HCT116 (cell line): ENCODE measurements around the gene CERT1. TPM values are rescaled to one million over a fixed set of nuclear protein-coding genes. Genes with fewer than 3 reads are reported as not detected.

Source experiments
- ATAC-seq: fragments of 200-7000 bp; cut with Tn5 transposase; 2 replicates; pipeline ENCODE4 v1.9.1; 2020; ENCODE audit warnings: mild to moderate bottlenecking, moderate library complexity
- BruUV-seq: library from RNA; stranded (reverse); fragments of 400-500 nt; replicated peaks from 2 replicates; lab custom pipeline; 2021; lab: Mats Ljungman, UMichigan
- CTCF ChIA-PET: fragments of 300-600 bp; sonication (Branson Sonifier 250); formaldehyde crosslinking; loops from one replicate; lab custom pipeline; 2021; ENCODE audit warnings: antibody characterized with exemption; lab: Charles Lee
- POLR2A ChIA-PET: fragments of 300-600, 350-600 bp; sonication (Branson Sonifier 250); formaldehyde crosslinking; loops from one replicate; lab custom pipeline; 2021; ENCODE audit warnings: antibody characterized with exemption; lab: Charles Lee
- RAD21 ChIA-PET, 2 experiments: fragments of 300-600 bp; sonication (Branson Sonifier 250); formaldehyde crosslinking; loops; one replicate each; lab custom pipeline; 2023; ENCODE audit warnings: low total read pairs in 2 of 2; ENCODE audit not compliant: uncharacterized antibody in 2 of 2, unreplicated experiment in 2 of 2, low non-redundant PET in 1 of 2; lab: Charles Lee
- DNase-seq: peaks from one replicate; pipeline ENCODE4 v3.0.0-alpha.2; 2010; ENCODE audit warnings: low read depth, low spot score
- H2AFZ ChIP-seq: fragments of 200-600 bp; shearing (Covaris generic), sonication (generic); 2 replicates; pipeline ENCODE4 v1.6.1; 2017; ENCODE audit warnings: low read depth, mixed run types, mixed read lengths, antibody characterized with exemption, low read length; ENCODE audit not compliant: poor library complexity, severe bottlenecking
- H3K27ac ChIP-seq: 2 replicates; pipeline ENCODE4 v1.5.1; 2012; ENCODE audit warnings: low read depth, low read length
- H3K27me3 ChIP-seq: fragments of 200-600 bp; sonication (generic); 2 replicates; pipeline ENCODE4 v1.6.1; 2016; ENCODE audit warnings: mixed run types, low read length, mixed read lengths; ENCODE audit not compliant: insufficient read depth
- H3K36me3 ChIP-seq, 2 experiments: fragments of 200-500 bp in 1 of 2; fragments of 200-600 bp in 1 of 2; sonication (Bioruptor generic) in 1 of 2; sonication (generic) in 1 of 2; 2 replicates each; pipeline versions ENCODE4 v1.5.1 to v1.6.1; 2014 to 2016; ENCODE audit warnings: low read length in 2 of 2, inconsistent platforms in 1 of 2, mixed read lengths in 1 of 2, mixed run types in 1 of 2; ENCODE audit not compliant: insufficient read depth in 2 of 2, control insufficient read depth in 1 of 2
- H3K4me1 ChIP-seq, 2 experiments: fragments of 200-600 bp in 1 of 2; sonication (generic) in 1 of 2; 2 replicates each; pipeline versions ENCODE4 v1.5.1 to v1.6.1; 2012 to 2017; ENCODE audit warnings: low read length in 2 of 2, inconsistent platforms in 1 of 2, mild to moderate bottlenecking in 1 of 2, mixed read lengths in 1 of 2, mixed run types in 1 of 2, moderate library complexity in 1 of 2; ENCODE audit not compliant: insufficient read depth in 2 of 2, control insufficient read depth in 1 of 2
- H3K4me2 ChIP-seq: fragments of 200-600 bp; sonication (generic); 2 replicates; pipeline ENCODE4 v1.6.1; 2017; ENCODE audit warnings: mixed run types, low read length, mixed read lengths
- H3K4me3 ChIP-seq, 2 experiments: fragments of 200-600 bp in 1 of 2; sonication (generic) in 1 of 2; replicated peaks in 1 of 2; 2 replicates each; pipeline ENCODE4 v1.5.1; 2011 to 2016; ENCODE audit warnings: low read length in 2 of 2, control low read depth in 1 of 2, low read depth in 1 of 2, mild to moderate bottlenecking in 1 of 2, mixed read lengths in 1 of 2, mixed run types in 1 of 2
- H3K79me2 ChIP-seq: fragments of 200-600 bp; sonication (generic); 2 replicates; pipeline ENCODE4 v1.6.1; 2017; ENCODE audit warnings: mild to moderate bottlenecking, mixed run types, low read length, moderate library complexity, mixed read lengths; ENCODE audit not compliant: insufficient read depth
- H3K9ac ChIP-seq: fragments of 200-600 bp; sonication (generic); 2 replicates; pipeline ENCODE4 v1.6.1; 2016; ENCODE audit warnings: low read length, mixed read lengths
- H3K9me2 ChIP-seq: fragments of 200-600 bp; sonication (generic), shearing (Covaris generic); 2 replicates; pipeline ENCODE4 v1.6.1; 2017; ENCODE audit warnings: mixed run types, mild to moderate bottlenecking, moderate library complexity; ENCODE audit not compliant: insufficient read depth
- H3K9me3 ChIP-seq, 2 experiments: fragments of 200-500 bp in 1 of 2; fragments of 200-600 bp in 1 of 2; sonication (Bioruptor generic) in 1 of 2; sonication (generic) in 1 of 2; 2 replicates each; pipeline ENCODE4 v1.6.1; 2014 to 2017; ENCODE audit warnings: low read length in 2 of 2, mixed read lengths in 2 of 2, inconsistent platforms in 1 of 2, low read depth in 1 of 2, mild to moderate bottlenecking in 1 of 2, mixed run types in 1 of 2, moderate library complexity in 1 of 2; ENCODE audit not compliant: control insufficient read depth in 1 of 2, insufficient read depth in 1 of 2
- H4K20me1 ChIP-seq: fragments of 200-600 bp; sonication (generic), shearing (Covaris generic); 2 replicates; pipeline ENCODE4 v1.6.1; 2017; ENCODE audit warnings: mixed run types, mild to moderate bottlenecking, moderate library complexity; ENCODE audit not compliant: insufficient read depth
- EGR1 ChIP-seq: IDR thresholded peaks from 2 replicates; pipeline ENCODE4 v1.6.1; 2012; ENCODE audit warnings: low read depth
- EZH2phosphoT487 ChIP-seq: fragments of 200-600 bp; IDR thresholded peaks from 2 replicates; pipeline ENCODE4 v1.6.1; 2018; ENCODE audit warnings: antibody characterized with exemption, borderline replicate concordance
- FOSL1 ChIP-seq: IDR thresholded peaks from 2 replicates; pipeline ENCODE4 v1.6.1; 2012; ENCODE audit warnings: low read depth
- POLR2A ChIP-seq: IDR thresholded peaks from 2 replicates; pipeline ENCODE4 v1.7.0; 2011; ENCODE audit warnings: borderline replicate concordance; ENCODE audit not compliant: insufficient read depth, insufficient read length; ENCODE audit errors: extremely low read depth
- POLR2AphosphoS5 ChIP-seq: IDR thresholded peaks from 2 replicates; pipeline ENCODE4 v1.6.1; 2011; ENCODE audit warnings: mild to moderate bottlenecking, low read depth, low read length, moderate library complexity
- SIN3A ChIP-seq: IDR thresholded peaks from 2 replicates; pipeline ENCODE4 v1.6.1; 2012; ENCODE audit warnings: low read depth
- SRF ChIP-seq: IDR thresholded peaks from 2 replicates; pipeline ENCODE4 v1.6.1; 2012; ENCODE audit warnings: low read depth
- ZFX ChIP-seq: fragments of 450-650 bp; IDR thresholded peaks from 2 replicates; pipeline ENCODE4 v1.6.1; 2017
- intact Hi-C: fragments of 100-400 bp; cut with micrococcal nuclease; formaldehyde crosslinking; loops from 2 replicates; pipeline ENCODE4 v1.10.0; 2022
- total RNA-seq: library from RNA; stranded (reverse); gene quantifications from one replicate; pipeline ENCODE4 v1.2.1, GENCODE V29; 2021; ENCODE audit not compliant: unreplicated experiment
- TF ChIP-seq, protein P1 (sequence below): IDR thresholded peaks from 2 replicates; pipeline ENCODE4 v1.6.1; 2012
- TF ChIP-seq, protein P2 (sequence below): IDR thresholded peaks from 2 replicates; pipeline ENCODE4 v1.6.1; 2012; ENCODE audit warnings: low read depth
- TF ChIP-seq, protein P3 (sequence below): IDR thresholded peaks from 2 replicates; pipeline ENCODE4 v1.6.1; 2012

The CERT1 gene
- total RNA-seq, 1 experiment from 2014 or later = 22.8 TPM

DNA sequence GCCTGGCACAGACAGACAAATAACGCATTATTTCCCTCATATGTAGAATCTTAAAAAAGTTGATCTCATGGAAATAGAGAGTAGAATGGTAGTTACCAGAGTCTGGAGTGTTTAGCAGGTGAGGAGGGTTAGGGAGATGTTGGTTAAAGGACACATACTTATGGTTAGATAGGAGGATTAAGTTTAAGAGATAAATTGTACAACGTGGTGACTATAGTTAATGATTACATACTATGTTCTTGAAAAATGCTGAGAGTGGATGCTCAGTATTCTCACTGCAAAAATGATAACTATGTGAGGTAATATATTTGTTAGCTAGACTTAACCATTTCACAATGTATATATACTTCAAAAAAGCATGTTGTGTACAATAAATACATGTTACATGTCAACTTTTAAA is 38.0 kb downstream of the CERT1 start:
- Histone ChIP-seq H3K4me2 (no peak overlapping the region), H3K79me2 (peaks cover 13% of the 10 kb centered on the region)

DNA sequence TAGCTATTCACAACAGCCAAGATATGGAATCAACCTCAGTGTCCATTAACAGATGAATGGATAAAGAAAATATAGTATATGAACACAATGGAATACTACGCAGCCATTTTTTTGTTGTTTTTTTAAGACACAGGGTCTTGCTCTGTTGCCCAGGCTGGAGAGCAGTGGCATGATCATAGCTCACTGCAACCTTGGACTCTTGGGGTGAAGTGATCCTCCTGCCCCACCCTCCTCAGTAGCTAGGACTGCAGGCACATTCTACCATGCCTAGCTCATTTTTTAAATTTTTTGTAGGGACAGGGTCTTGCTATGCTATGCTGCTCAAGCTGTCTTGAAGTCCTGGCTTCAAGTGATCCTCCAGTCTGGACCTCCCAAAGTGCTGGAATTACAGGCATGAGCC is 38.5 kb downstream of the CERT1 start:
- CTCF ChIA-PET = no interaction called here
- Histone ChIP-seq H3K4me1 (no peaks in the 10 kb centered on the region), H3K9me2 (no peaks in the 10 kb centered on the region), H3K79me2 (peaks cover 15% of the 10 kb centered on the region), H3K27ac (no peak overlapping the region), H3K27me3 (no peaks in the 10 kb centered on the region), H4K20me1 (no peaks in the 10 kb centered on the region), H3K9me3 (peaks cover 4 to 5% of the 10 kb centered on the region in 2 experiments; a peak in 1 of 4 replicates), H3K4me3 (no peak overlapping the region), H3K36me3 (no peaks in the 10 kb centered on the region), H3K4me2 (no peak overlapping the region), H3K9ac (no peak overlapping the region), H2AFZ (no peak overlapping the region)
- no TSS peak for BruUV-seq
- TF ChIP-seq EGR1 (no peak), SRF (no peak), ZFX (no peak), POLR2A (no peak), FOSL1 (no peak), EZH2phosphoT487 (no peak), POLR2AphosphoS5 (no peak)
- TF ChIP-seq, protein P1, sequence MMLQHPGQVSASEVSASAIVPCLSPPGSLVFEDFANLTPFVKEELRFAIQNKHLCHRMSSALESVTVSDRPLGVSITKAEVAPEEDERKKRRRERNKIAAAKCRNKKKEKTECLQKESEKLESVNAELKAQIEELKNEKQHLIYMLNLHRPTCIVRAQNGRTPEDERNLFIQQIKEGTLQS = no peak
- TF ChIP-seq, protein P2, sequence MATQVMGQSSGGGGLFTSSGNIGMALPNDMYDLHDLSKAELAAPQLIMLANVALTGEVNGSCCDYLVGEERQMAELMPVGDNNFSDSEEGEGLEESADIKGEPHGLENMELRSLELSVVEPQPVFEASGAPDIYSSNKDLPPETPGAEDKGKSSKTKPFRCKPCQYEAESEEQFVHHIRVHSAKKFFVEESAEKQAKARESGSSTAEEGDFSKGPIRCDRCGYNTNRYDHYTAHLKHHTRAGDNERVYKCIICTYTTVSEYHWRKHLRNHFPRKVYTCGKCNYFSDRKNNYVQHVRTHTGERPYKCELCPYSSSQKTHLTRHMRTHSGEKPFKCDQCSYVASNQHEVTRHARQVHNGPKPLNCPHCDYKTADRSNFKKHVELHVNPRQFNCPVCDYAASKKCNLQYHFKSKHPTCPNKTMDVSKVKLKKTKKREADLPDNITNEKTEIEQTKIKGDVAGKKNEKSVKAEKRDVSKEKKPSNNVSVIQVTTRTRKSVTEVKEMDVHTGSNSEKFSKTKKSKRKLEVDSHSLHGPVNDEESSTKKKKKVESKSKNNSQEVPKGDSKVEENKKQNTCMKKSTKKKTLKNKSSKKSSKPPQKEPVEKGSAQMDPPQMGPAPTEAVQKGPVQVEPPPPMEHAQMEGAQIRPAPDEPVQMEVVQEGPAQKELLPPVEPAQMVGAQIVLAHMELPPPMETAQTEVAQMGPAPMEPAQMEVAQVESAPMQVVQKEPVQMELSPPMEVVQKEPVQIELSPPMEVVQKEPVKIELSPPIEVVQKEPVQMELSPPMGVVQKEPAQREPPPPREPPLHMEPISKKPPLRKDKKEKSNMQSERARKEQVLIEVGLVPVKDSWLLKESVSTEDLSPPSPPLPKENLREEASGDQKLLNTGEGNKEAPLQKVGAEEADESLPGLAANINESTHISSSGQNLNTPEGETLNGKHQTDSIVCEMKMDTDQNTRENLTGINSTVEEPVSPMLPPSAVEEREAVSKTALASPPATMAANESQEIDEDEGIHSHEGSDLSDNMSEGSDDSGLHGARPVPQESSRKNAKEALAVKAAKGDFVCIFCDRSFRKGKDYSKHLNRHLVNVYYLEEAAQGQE = no peak
- DNase-seq (no peak), ATAC-seq (no peak)
- intact Hi-C loops = no loop called here
- RAD21 ChIA-PET = interaction anchor here in 1 of 2 experiments (1.3 kb wide), 1 partner anchor 37 kb away, joined by 3 read pairs; no protein-coding TSS in a partner anchor
- POLR2A ChIA-PET = no interaction called here

More for the DNA sequence above, 38.0 kb downstream of the CERT1 start:
- no peaks in the 10 kb centered on the region for H3K36me3 ChIP-seq
- no peak overlapping the region for H3K4me3 ChIP-seq
- CTCF ChIA-PET = no interaction called here
- no peak overlapping the region for H2AFZ ChIP-seq
- POLR2A ChIA-PET = no interaction called here
- intact Hi-C loops = no loop called here
- no peaks in the 10 kb centered on the region for H3K9me2 ChIP-seq
- H3K27ac ChIP-seq = no peak overlapping the region
- RAD21 ChIA-PET = interaction anchor here in 1 of 2 experiments (1.3 kb wide), 1 partner anchor 37 kb away, joined by 3 read pairs; no protein-coding TSS in a partner anchor
- DNase-seq (no peak), ATAC-seq (no peak)
- TF ChIP-seq SIN3A = no peak
- TF ChIP-seq, protein P3, sequence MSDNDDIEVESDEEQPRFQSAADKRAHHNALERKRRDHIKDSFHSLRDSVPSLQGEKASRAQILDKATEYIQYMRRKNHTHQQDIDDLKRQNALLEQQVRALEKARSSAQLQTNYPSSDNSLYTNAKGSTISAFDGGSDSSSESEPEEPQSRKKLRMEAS = no peak
- no peaks in the 10 kb centered on the region for H4K20me1 ChIP-seq
- no peaks in the 10 kb centered on the region for H3K4me1 ChIP-seq
- no peaks in the 10 kb centered on the region for H3K27me3 ChIP-seq
- H3K9ac ChIP-seq = no peak overlapping the region
- BruUV-seq = no TSS peak
- peaks cover 4 to 5% of the 10 kb centered on the region in 2 experiments; a peak in 1 of 4 replicates for H3K9me3 ChIP-seq
